ENCODE data around the gene RNASE11.
"Not testable (repeated sequence)": the region's sequence is repeated elsewhere in the genome, so short reads cannot be mapped to it uniquely, and the experiment has no call there.

The RNASE11 gene

GRCh38 chr14:20620798-20621478, 33.1 kb upstream of the RNASE11 start:
- Histone ChIP-seq H3K27ac (no peak overlapping the region), H3K4me3 (no peak overlapping the region)
- TF ChIP-seq, protein P1, sequence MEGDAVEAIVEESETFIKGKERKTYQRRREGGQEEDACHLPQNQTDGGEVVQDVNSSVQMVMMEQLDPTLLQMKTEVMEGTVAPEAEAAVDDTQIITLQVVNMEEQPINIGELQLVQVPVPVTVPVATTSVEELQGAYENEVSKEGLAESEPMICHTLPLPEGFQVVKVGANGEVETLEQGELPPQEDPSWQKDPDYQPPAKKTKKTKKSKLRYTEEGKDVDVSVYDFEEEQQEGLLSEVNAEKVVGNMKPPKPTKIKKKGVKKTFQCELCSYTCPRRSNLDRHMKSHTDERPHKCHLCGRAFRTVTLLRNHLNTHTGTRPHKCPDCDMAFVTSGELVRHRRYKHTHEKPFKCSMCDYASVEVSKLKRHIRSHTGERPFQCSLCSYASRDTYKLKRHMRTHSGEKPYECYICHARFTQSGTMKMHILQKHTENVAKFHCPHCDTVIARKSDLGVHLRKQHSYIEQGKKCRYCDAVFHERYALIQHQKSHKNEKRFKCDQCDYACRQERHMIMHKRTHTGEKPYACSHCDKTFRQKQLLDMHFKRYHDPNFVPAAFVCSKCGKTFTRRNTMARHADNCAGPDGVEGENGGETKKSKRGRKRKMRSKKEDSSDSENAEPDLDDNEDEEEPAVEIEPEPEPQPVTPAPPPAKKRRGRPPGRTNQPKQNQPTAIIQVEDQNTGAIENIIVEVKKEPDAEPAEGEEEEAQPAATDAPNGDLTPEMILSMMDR (IDR thresholded peaks at IDR 0.05) = no peak
- no peak for DNase-seq (ENCODE audit: low spot score)

GRCh38 chr14:20619688-20620087, 31.9 kb upstream of the RNASE11 start:
- H3K4me3 ChIP-seq; DNase-seq (ENCODE audit: low spot score); H3K27ac ChIP-seq: not testable (repeated sequence)

GRCh38 chr14:20618271-20618749, 30.5 kb upstream of the RNASE11 start:
- DNase-seq (ENCODE audit: low spot score) = no peak
- Histone ChIP-seq H3K4me3 (no peak overlapping the region), H3K27ac (no peak overlapping the region)
- TF ChIP-seq, protein P1 (IDR thresholded peaks at IDR 0.05) = no peak

- Histone ChIP-seq H3K4me3 (no peak overlapping the region), H3K27ac (no peak overlapping the region)
- TF ChIP-seq, protein P1 (IDR thresholded peaks at IDR 0.05) = no peak
- no peak for DNase-seq (ENCODE audit: low spot score)
These were observed 29.6 kb upstream of the RNASE11 start for GRCh38 chr14:20617138-20618003.

DNA sequence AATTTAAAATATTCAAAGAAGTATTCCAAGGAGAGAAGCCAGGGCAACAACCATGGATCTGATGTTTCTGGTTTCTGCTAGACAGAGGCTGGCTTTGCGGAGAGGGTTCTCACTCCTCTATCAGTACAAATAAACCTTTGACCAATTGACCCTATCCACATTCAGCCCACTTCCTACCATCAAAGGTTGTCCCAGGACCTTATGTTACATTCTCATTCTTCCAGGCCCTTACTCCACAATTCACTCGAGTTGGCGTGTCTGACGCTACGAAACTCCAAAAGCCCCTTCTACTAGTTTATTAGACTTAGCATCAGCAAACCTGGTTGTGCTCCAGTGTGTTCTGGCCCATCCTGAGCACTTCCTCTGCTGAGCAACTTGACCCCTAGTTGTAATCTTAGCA, 28.2 kb upstream of the RNASE11 start:
- Histone ChIP-seq H3K27ac (no peak overlapping the region), H3K4me3 (no peak overlapping the region)
- no peak for DNase-seq (ENCODE audit: low spot score)
- TF ChIP-seq, protein P1 (IDR thresholded peaks at IDR 0.05) = no peak

- Histone ChIP-seq H3K4me3 (peak overlapping the region; percentile 69), H3K27ac (peak overlapping the region; percentile 52 to 77)
- TF ChIP-seq, protein P1 (IDR thresholded peaks at IDR 0.05) = no peak
- no peak for DNase-seq (ENCODE audit: low spot score)
These were observed 26.4 kb upstream of the RNASE11 start for GRCh38 chr14:20614038-20614840.
